GM12801 (cell line): ENCODE results near the gene AP5Z1.

ENCODE experiments used
- CTCF ChIP-seq: IDR thresholded peaks from one replicate; pipeline ENCODE4 v1.5.1; 2011; ENCODE audit warnings: control low read depth; ENCODE audit not compliant: insufficient read length; ENCODE audit errors: extremely low read depth

Gene AP5Z1

GRCh38 chr7:4775250-4775847, at the start of gene AP5Z1:
Gene AP5Z1, plus strand, starts transcription at chr7:4775623. Its CDS starts 93 bp downstream, at chr7:4775716.
- no peak for TF ChIP-seq CTCF

- no peak for TF ChIP-seq CTCF
These were observed 49.5 kb upstream of the AP5Z1 start for GRCh38 chr7:4725850-4726450.

- no peak for TF ChIP-seq CTCF
These were observed 48.9 kb upstream of the AP5Z1 start for GRCh38 chr7:4726566-4726965.

- TF ChIP-seq CTCF = no peak
These were observed 47.3 kb upstream of the AP5Z1 start for GRCh38 chr7:4727914-4728705.

- no peak for TF ChIP-seq CTCF
These were observed 46.2 kb upstream of the AP5Z1 start for GRCh38 chr7:4729266-4729665.

GRCh38 chr7:4730276-4730675, 45.1 kb upstream of the AP5Z1 start:
- no peak for TF ChIP-seq CTCF

GRCh38 chr7:4730971-4731370, 44.5 kb upstream of the AP5Z1 start:
- no peak for TF ChIP-seq CTCF
